HepG2 (cell line): ENCODE measurements around the gene SEMA4B. TPM values are rescaled to one million over a fixed set of nuclear protein-coding genes. Genes with fewer than 3 reads are reported as not detected.
A peak's percentile ranks its signal among the peaks of the same experiment; 100 is the strongest.

Experiments used
- ADNP ChIP-seq: sonication (generic); formaldehyde crosslinking; IDR thresholded peaks from 2 replicates; pipeline ENCODE4 v1.4.0; 2020; ENCODE audit warnings: missing genetic modification reagents
- CAMTA2 ChIP-seq: sonication (generic); formaldehyde crosslinking; IDR thresholded peaks from 2 replicates; pipeline ENCODE4 v1.4.0; 2020; ENCODE audit warnings: mild to moderate bottlenecking, missing genetic modification reagents, borderline replicate concordance
- DDIT3 ChIP-seq: sonication (generic); formaldehyde crosslinking; IDR thresholded peaks from 2 replicates; pipeline ENCODE4 v1.4.0; 2020; ENCODE audit warnings: mild to moderate bottlenecking, missing genetic modification reagents
- GATA4 ChIP-seq: sonication (generic); IDR thresholded peaks from 2 replicates; pipeline ENCODE4 v1.6.1; 2016; ENCODE audit warnings: antibody characterized with exemption, low read depth, borderline replicate concordance
- HES4 ChIP-seq: sonication (generic); formaldehyde crosslinking; IDR thresholded peaks from 2 replicates; pipeline ENCODE4 v1.9.0; 2021; ENCODE audit warnings: mild to moderate bottlenecking, missing genetic modification reagents, borderline replicate concordance
- IKZF4 ChIP-seq: sonication (generic); formaldehyde crosslinking; IDR thresholded peaks from 2 replicates; pipeline ENCODE4 v1.5.1; 2020; ENCODE audit warnings: borderline replicate concordance, mild to moderate bottlenecking, low read depth, missing genetic modification reagents; ENCODE audit errors: not compliant biosample characterization
- KDM3A ChIP-seq: IDR thresholded peaks from 2 replicates; pipeline ENCODE4 v1.6.1; 2018; ENCODE audit warnings: low read depth, missing compliant biosample characterization
- LBX2 ChIP-seq: sonication (generic); formaldehyde crosslinking; IDR thresholded peaks from 2 replicates; pipeline ENCODE4 v1.5.0; 2020; ENCODE audit warnings: missing genetic modification reagents, mild to moderate bottlenecking, borderline replicate concordance
- MTERF4 ChIP-seq: sonication (generic); formaldehyde crosslinking; IDR thresholded peaks from 2 replicates; pipeline ENCODE4 v1.8.0; 2023; ENCODE audit warnings: mild to moderate bottlenecking, missing genetic modification reagents
- NCOR1 ChIP-seq: fragments of 200-600 bp; sonication (generic); IDR thresholded peaks from 2 replicates; pipeline ENCODE4 v1.7.0; 2017; ENCODE audit warnings: antibody characterized with exemption, low read length, borderline replicate concordance
- SNAI1 ChIP-seq: sonication (generic); formaldehyde crosslinking; IDR thresholded peaks from 2 replicates; pipeline ENCODE4 v1.5.0; 2020; ENCODE audit warnings: mild to moderate bottlenecking, missing genetic modification reagents, borderline replicate concordance
- SP5 ChIP-seq: IDR thresholded peaks from 2 replicates; pipeline ENCODE4 v1.6.1; 2016; ENCODE audit warnings: low read depth, borderline replicate concordance
- SUZ12 ChIP-seq: fragments of 150-350 bp; IDR thresholded peaks from 2 replicates; pipeline ENCODE4 v1.6.1; 2014; ENCODE audit warnings: low read depth, low read length
- TCF7L2 ChIP-seq: IDR thresholded peaks from 2 replicates; pipeline ENCODE4 v1.6.1; 2011; ENCODE audit warnings: mild to moderate bottlenecking, low read depth, low read length, moderate library complexity
- TFE3 ChIP-seq: IDR thresholded peaks from 2 replicates; pipeline ENCODE4 v1.6.1; 2016
- TSC22D2 ChIP-seq: sonication (generic); formaldehyde crosslinking; IDR thresholded peaks from 2 replicates; pipeline ENCODE4 v1.5.1; 2020; ENCODE audit warnings: missing genetic modification reagents, mild to moderate bottlenecking, borderline replicate concordance
- ZFP62 ChIP-seq: sonication (generic); formaldehyde crosslinking; IDR thresholded peaks from 2 replicates; pipeline ENCODE4 v1.4.0; 2020; ENCODE audit warnings: missing genetic modification reagents
- ZNF224 ChIP-seq: sonication (generic); formaldehyde crosslinking; IDR thresholded peaks from 2 replicates; pipeline ENCODE4 v1.5.0; 2020; ENCODE audit warnings: mild to moderate bottlenecking, missing genetic modification reagents
- ZNF230 ChIP-seq: sonication (generic); formaldehyde crosslinking; IDR thresholded peaks from 2 replicates; pipeline ENCODE4 v1.4.0; 2020; ENCODE audit warnings: mild to moderate bottlenecking, missing genetic modification reagents
- ZNF34 ChIP-seq: sonication (generic); formaldehyde crosslinking; IDR thresholded peaks from 2 replicates; pipeline ENCODE4 v1.4.0; 2020; ENCODE audit warnings: mild to moderate bottlenecking, missing genetic modification reagents, borderline replicate concordance
- ZNF580 ChIP-seq: IDR thresholded peaks from 2 replicates; pipeline ENCODE4 v1.6.1; 2016; ENCODE audit warnings: low read depth, borderline replicate concordance
- ZNF782 ChIP-seq: sonication (generic); formaldehyde crosslinking; IDR thresholded peaks from 2 replicates; pipeline ENCODE4 v1.4.0; 2020; ENCODE audit warnings: missing genetic modification reagents, mild to moderate bottlenecking, borderline replicate concordance
- ZNF790 ChIP-seq: sonication (generic); formaldehyde crosslinking; IDR thresholded peaks from 2 replicates; pipeline ENCODE4 v1.8.0; 2022; ENCODE audit warnings: missing genetic modification reagents, mild to moderate bottlenecking, borderline replicate concordance
- polyA plus RNA-seq, 8 experiments: library from polyadenylated mRNA; depleted of rRNA in 3 of 8; stranded (reverse) in 7 of 8; unstranded in 1 of 8; fragments of >200 nt; fragmentation: Illumina TruSeq in 4 of 8; extraction: Trizol in 4 of 8; gene quantifications; 2 replicates each; pipeline versions ENCODE4 v1.2.1 to v1.2.3, GENCODE V29; 2011 to 2016; ENCODE audit warnings: low read depth in 4 of 8, missing spikeins in 1 of 8, mixed read lengths in 1 of 8; ENCODE audit not compliant: insufficient read depth in 1 of 8
- total RNA-seq, 5 experiments: library from RNA; depleted of rRNA; stranded (reverse); fragments of >200 nt; fragmentation: Illumina TruSeq; extraction: Trizol; gene quantifications; 2 replicates each; pipeline ENCODE4 v1.2.3, GENCODE V29; 2016; ENCODE audit warnings: low read depth in 1 of 5
- TF ChIP-seq, protein P1 (sequence below): sonication (generic); formaldehyde crosslinking; IDR thresholded peaks from 2 replicates; pipeline ENCODE4 v1.5.0; 2020; ENCODE audit warnings: mild to moderate bottlenecking, missing genetic modification reagents, moderate library complexity

SEMA4B gene
- total and polyA plus RNA-seq, 2 of the 13 experiments (the other 11 are each of a cell fraction or from before 2014, with no cell fraction given): 2.1 to 17.0 TPM

DNA sequence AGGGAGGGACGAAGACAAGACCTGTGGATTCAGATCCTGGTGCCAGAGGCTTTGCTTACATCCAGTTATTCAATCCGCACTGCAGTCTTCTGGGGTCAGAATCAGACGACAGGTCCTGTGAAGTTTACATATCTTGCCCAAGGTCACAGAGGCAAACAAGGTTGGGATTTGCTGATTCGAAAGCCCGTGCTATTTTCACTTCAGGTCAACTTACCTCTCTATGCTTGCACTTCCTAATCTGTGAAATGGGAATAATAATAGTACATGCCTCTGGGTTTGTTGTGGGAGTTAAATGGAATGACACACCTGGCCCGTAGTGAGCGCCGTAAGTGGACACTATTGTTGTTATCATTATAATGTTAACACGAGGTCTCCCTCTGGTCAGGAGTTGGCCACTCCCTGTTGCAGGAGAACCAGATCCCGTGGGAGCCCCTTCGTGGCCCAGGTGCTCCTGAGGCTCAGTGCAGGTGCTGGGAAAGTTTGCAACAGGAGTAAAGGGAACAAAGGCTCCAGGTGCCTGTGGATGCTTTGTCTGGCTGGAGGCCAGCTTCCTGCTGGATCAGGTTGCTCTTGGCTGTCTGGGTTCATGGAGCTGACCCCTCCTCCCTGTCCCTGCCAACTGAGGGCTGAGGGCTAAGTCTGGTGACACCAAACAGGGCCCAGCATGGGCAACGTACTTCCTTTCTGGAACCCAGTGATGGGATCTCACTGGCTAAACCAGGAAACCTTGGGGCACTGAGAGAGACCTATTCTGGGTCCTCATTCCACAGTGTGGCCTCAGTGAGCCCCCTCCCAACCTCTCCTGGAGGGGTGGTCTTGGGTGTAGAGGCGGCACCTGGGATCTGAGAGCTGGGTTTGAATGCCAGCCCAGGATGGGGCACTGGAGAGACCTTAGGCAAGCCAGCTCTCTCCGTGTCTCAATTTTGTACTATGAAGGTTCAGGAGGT lies 40.1 kb upstream of the SEMA4B start (continued):
- TF ChIP-seq ZNF580 (CRISPR knock-in tag) (no peak), SUZ12 (no peak), MTERF4 (CRISPR knock-in tag) (0 out of 2 replicates have a peak, but pooled peaks have one; percentile 44), SNAI1 (CRISPR knock-in tag) (no peak), TSC22D2 (CRISPR knock-in tag) (no peak), ZNF782 (no peak), ADNP (CRISPR knock-in tag) (peak; percentile 48; the same call in 1 of the 2 replicates), DDIT3 (CRISPR knock-in tag) (no peak), SP5 (0 out of 2 replicates have a peak, but pooled peaks have one; percentile 26), TFE3 (CRISPR knock-in tag) (no peak), LBX2 (CRISPR knock-in tag) (no peak), ZNF224 (no peak), GATA4 (no peak), TCF7L2 (no peak), ZNF34 (CRISPR knock-in tag) (no peak), IKZF4 (CRISPR knock-in tag) (no peak), ZNF790 (CRISPR knock-in tag) (0 out of 2 replicates have a peak, but pooled peaks have one; percentile 33), KDM3A (CRISPR knock-in tag) (0 out of 2 replicates have a peak, but pooled peaks have one; percentile 30), NCOR1 (0 out of 2 replicates have a peak, but pooled peaks have one; percentile 25), ZFP62 (CRISPR knock-in tag) (0 out of 2 replicates have a peak, but pooled peaks have one; percentile 58), HES4 (CRISPR knock-in tag) (no peak), CAMTA2 (no peak), ZNF230 (CRISPR knock-in tag) (no peak)
- TF ChIP-seq, protein P1, sequence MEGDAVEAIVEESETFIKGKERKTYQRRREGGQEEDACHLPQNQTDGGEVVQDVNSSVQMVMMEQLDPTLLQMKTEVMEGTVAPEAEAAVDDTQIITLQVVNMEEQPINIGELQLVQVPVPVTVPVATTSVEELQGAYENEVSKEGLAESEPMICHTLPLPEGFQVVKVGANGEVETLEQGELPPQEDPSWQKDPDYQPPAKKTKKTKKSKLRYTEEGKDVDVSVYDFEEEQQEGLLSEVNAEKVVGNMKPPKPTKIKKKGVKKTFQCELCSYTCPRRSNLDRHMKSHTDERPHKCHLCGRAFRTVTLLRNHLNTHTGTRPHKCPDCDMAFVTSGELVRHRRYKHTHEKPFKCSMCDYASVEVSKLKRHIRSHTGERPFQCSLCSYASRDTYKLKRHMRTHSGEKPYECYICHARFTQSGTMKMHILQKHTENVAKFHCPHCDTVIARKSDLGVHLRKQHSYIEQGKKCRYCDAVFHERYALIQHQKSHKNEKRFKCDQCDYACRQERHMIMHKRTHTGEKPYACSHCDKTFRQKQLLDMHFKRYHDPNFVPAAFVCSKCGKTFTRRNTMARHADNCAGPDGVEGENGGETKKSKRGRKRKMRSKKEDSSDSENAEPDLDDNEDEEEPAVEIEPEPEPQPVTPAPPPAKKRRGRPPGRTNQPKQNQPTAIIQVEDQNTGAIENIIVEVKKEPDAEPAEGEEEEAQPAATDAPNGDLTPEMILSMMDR (CRISPR knock-in tag): no peak
